Inflammatory macrophage treated with lipopolysaccharide for 1 hour (primary cell): Measurements from ENCODE around the gene TCIRG1.

Experiments
- DNase-seq, 2 donors: peaks; one replicate each; pipeline ENCODE4 v3.0.0-alpha.2; 2020 to 2022

TCIRG1 gene

GRCh38 chr11:68016904-68017817 is 21.7 kb upstream of the TCIRG1 start:
- DNase-seq = no peak

GRCh38 chr11:68017980-68018729 is 20.7 kb upstream of the TCIRG1 start:
- no peak for DNase-seq

DNA sequence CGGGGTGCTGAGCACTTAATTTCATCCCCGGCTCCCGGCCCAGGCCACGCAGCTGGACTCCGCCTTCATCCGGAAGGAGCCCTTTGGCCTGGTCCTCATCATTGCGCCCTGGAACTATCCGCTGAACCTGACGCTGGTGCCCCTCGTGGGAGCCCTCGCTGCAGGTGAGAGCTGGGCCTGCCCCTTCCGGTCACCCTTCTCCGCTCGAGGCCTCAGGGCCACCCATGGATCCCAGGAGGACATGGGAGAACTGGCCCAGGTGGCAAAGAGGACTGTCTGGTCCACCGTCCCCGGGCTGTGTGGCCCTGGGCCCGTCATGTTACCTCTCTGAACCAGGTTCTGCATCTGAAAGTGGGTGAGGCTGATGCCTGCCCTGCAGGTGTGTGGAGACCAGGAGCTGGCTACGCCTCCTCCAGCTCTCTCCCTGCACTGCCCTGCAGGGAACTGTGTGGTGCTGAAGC is 20.1 kb upstream of the TCIRG1 start:
- DNase-seq = no peak

DNA sequence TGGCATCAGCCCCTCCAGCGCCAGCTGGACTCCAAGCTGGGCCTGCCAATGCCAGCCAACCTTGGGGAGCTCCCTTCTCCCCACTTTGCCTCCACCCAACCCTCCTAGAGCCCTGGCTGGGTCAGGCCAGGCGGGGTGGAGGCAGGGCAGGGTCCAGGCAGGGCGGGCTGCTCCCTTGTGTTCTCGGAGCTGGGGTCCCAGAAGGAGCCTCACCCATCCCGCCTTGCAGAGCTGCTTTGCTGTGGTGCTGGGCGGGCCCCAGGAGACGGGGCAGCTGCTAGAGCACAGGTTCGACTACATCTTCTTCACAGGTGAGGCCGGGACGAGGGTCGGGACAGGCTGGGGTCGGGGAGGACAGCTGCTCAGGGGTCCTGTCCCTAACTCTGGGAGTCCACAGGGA is 19.3 kb upstream of the TCIRG1 start:
- DNase-seq = no peak

GRCh38 chr11:68020575-68020974 is 18.2 kb upstream of the TCIRG1 start:
- no peak for DNase-seq

DNA sequence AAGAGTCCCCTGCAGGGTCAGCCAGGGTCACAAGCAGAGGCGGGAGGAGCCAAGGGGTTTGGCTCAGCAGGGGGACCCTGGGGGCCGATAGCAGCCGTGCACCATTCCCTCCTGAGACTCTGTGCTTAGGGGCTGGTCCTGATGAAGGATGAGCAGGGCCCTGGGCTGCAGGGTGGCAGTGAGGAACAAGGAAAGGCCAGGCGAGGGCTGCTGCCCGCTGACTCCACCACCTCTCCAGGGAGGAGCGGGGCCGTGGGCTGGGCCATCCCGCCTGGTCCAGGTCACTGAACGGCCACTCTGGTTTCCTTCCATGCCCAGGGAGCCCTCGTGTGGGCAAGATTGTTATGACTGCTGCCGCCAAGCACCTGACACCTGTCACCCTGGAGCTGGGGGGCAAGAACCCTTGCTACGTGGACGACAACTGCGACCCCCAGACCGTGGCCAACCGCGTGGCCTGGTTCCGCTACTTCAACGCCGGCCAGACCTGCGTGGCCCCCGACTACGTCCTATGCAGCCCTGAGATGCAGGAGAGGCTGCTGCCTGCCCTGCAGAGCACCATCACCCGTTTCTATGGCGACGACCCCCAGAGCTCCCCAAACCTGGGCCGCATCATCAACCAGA is 17.5 kb upstream of the TCIRG1 start:
- DNase-seq = no peak

DNA sequence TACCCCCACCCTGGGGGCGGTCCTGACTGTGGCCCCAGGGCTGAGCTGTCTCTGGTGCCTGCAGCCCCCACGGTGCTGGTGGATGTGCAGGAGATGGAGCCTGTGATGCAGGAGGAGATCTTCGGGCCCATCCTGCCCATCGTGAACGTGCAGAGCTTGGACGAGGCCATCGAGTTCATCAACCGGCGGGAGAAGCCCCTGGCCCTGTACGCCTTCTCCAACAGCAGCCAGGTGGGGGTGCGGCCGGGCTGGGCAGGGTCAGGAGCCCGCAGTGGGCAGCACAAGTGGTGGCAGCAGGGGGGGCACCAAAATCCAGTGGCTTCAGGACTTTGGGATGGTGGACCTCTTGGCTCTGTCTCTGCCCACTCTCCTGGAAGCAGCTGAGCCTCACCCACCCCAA is 16.3 kb upstream of the TCIRG1 start:
- no peak for DNase-seq

DNA sequence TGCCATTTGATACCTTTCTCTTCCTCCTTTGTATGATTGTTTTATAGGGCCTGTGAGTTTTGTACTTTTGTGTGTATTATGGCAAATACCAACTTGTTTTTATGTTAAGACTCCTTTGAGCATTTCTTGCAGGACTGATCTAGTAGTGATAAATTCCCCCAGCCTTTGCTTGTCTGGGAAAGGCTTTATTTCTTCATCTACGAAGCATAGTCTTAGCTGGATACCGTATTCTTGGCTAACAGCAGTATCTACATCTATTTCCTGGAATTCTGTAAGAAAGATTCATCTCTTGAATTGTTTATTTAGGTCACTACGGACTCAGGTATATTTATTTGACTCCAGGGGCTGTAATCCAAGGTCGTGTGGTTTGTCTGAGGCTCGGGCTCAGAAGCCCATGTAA is 14.3 kb upstream of the TCIRG1 start:
- no peak for DNase-seq

- DNase-seq = no peak
Measured at GRCh38 chr11:68025047-68025446, 13.8 kb upstream of the TCIRG1 start.

GRCh38 chr11:68026391-68027105 is 12.3 kb upstream of the TCIRG1 start:
- DNase-seq = no peak

GRCh38 chr11:68027667-68028066 is 11.2 kb upstream of the TCIRG1 start:
- no peak for DNase-seq

- peak; percentile 16 to 56 for DNase-seq
Measured at GRCh38 chr11:68028802-68029545, 9.9 kb upstream of the TCIRG1 start.

- peak; percentile 99 for DNase-seq
Measured at GRCh38 chr11:68030318-68031143, 8.3 kb upstream of the TCIRG1 start, which contains the start of gene NDUFS8. NDUFS8 (plus strand) TSS chr11:68030681; CDS start chr11:68032152, 1,471 bp downstream.

- DNase-seq = no peak
Measured at GRCh38 chr11:68031144-68031464, 7.7 kb upstream of the TCIRG1 start.

- no peak for DNase-seq
Measured at GRCh38 chr11:68032003-68032402, 6.8 kb upstream of the TCIRG1 start.

DNA sequence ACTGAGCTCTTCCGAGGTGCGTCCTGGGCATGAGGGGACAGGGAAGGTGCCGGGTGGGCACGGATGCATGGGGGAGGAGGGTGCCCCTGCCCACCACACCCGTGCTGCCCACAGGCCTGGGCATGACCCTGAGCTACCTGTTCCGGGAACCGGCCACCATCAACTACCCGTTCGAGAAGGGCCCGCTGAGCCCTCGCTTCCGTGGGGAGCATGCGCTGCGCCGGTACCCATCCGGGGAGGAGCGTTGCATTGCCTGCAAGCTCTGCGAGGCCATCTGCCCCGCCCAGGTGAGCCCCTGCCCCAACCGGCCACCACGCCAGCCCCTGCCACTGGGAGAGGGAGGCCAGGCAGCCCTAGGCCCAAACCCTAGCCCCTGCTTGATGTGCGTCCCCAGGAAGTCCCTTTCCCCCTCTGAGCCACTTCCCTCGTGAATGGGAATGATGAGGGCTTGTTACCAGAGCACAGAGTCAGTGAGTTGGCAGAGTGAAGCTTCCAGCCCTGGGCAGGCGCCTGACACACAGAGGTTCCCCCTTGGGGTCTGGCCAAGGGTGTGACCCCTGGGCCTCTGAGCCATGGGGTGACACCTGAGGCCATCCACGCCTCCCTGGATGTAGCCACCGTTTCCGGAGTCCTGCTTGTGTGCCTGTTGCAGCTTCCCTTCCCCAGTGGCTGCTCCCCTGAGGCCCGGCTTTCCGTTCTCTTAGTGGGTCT is 5.7 kb upstream of the TCIRG1 start:
- no peak for DNase-seq

GRCh38 chr11:68033708-68034045 is 5.1 kb upstream of the TCIRG1 start:
- DNase-seq = no peak

GRCh38 chr11:68035266-68035876 is 3.5 kb upstream of the TCIRG1 start:
- DNase-seq = no peak

GRCh38 chr11:68036141-68036716 is 2.6 kb upstream of the TCIRG1 start:
- DNase-seq = peak; percentile 66 to 83

- DNase-seq = peak; percentile 87 to 95
Measured at GRCh38 chr11:68036717-68037239, 2.0 kb upstream of the TCIRG1 start.
